Stromal cell of bone marrow (primary cell): ENCODE results near the gene EYA2.
"Not testable (repeated sequence)": the region's sequence is repeated elsewhere in the genome, so short reads cannot be mapped to it uniquely, and the experiment has no call there.

Source experiments
- DNase-seq: peaks from one replicate; pipeline ENCODE4 v3.0.0-alpha.2; 2012; ENCODE audit warnings: low read depth

The EYA2 gene

GRCh38 chr20:47204850-47205122 lies 310.1 kb downstream of the EYA2 start:
- not testable (repeated sequence) for DNase-seq

DNA sequence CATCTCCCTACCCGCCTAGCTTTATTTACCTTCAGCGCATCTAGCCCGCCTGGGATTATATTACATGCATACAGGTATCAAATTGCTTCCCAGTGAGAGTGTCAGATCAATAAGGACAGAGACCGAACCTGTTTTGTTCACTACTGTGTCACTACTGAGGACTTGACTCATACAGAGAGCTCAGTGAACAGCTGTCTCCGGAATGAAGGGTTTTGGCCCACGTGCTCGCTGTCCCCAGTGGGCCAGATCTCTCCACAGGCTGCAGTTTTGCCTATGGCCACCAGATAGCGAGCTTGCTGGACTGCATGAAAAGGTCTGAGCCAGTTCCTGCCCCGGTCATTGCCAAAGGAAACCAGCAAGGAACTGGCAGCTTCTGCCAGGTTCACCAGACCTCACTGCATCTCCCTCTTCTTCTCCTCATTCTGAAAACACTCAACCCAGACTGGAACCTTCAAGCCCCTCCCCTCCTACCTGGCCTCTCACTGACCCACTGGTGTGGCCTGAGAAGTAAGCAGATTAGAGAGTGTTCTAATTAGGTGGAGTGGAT lies 311.0 kb downstream of the EYA2 start:
- DNase-seq, result peak; percentile 76

DNA sequence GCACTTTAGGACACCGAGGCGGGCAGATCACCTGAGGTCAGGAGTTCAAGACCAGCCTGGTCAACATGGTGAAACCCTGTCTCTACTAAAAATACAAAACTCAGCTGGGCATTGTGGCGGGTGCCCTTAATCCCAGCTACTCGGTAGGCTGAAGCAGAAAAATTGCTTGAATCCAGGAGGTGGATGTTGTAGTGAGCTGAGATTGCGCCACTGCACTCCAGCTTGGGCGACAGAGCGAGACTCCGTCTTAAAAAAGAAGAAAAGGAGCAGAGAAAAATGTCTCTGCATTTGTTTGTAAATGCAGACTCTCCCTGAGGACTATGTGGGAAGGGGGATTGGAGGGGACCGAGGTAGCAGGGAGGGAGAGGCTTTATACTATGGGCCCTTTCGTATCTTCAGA lies 311.9 kb downstream of the EYA2 start:
- DNase-seq, result not testable (repeated sequence)

DNA sequence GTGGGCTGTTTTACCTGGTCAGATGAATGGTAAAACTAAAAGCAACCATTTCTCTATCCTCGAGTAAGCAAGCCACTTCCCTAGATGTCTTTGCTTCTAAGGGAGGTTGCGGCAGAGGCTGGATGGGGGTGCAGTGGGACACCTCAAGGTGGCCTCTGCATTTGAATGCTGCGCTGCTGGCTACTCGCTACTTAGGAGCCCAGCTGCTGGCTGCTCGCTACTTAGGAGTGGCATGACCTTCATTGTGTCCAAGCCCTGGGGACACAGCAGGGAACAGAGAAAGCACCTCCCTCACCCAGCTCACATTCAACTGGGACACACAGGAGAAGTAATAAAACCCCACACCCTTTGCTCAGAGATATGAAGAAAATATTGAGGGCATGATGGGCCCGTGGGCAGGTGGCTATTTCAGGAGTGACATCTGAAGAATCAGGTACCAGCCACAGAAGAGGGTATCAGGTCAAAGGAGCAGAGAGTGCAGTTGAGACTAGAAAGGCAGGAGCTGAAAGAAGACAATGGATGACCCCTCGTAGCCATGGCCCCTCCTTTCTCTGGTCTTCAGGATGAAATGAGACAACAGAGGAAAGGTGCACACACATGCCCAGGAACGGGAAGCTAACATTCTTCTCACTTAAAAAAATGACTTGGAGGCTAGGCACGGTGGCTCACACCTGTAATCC lies 312.5 kb downstream of the EYA2 start:
- DNase-seq, result no peak

DNA sequence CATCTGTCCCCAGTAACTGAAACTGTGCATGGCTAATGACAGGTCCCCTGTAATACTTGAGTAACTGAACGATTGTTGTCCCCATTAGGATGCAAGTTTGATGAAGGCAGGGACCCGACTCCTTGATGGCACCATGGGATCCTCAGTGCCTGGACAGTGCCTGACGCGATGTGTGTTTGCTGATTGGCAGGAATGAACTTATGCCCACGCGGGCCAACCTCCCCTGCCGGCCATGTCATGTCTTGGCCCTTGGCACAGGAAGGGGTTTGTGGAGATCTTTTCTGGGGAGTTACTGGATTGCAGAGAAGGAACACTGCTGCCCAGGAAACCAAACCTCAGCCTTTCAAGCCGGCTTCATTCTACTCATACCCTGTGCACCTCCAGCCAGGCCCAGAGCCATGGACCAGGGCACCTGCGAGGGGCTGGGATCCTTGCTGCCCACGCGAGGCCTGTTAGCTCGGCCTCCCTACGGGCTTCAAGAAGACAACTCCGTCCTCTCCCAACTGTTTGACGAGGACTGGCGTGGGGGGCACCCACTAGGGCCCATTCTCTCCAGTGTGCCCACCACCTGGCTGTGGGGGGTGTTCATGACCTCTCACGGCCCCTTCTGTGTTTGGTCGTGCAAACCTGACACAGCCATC lies 314.0 kb downstream of the EYA2 start:
- DNase-seq, result no peak

GRCh38 chr20:47209982-47210381 lies 315.3 kb downstream of the EYA2 start:
- DNase-seq, result no peak

DNA sequence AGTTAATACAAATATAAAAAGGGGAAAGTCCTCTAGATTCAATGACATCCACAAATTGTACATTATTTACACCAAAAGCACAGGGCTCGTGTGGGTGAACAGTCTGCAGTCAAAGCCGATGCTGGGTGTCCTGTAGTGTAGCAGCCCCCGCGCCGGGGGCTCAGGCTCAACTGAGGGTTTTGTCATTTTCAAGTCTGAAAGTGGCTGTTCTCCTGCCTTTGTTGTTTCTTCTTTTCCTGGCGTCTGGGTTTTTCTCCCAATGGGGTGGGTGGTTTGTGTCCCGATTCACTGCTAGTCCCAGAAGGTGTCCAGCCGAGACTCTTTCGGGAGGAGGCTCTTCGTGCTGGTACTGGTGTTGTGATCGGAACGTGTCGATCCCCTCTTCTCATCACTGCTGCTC lies 315.8 kb downstream of the EYA2 start:
- no peak for DNase-seq

- DNase-seq, result no peak
Observed at GRCh38 chr20:47211036-47211435, 316.4 kb downstream of the EYA2 start.

DNA sequence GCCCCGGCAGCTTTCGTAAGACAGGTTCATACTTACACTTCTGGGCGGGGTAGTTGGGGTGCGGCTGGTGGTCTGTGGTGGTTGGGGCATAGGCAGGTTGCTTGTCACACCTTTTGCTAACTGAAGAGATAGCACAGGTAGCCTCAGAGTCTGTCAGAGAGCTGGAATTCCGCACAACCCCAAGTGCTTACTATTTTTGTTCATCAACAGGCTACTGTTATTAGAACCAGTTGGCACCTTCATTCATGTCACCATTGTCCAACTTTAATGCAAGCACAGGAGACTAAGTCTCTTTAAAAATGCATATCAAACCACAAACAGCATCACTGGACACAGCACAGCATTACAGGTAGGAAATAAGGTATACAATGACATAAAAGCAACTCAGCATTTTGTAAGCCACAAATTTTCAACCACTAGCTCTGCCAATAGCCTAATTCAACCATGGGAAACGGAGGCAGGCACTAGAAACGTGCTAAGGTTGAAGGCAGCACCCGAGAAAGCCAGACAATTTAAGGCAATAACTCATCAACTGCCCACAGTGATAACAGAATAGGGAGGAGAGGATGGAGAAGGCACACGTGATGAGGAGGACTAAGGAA lies 318.1 kb downstream of the EYA2 start:
- DNase-seq, result no peak

- DNase-seq, result no peak
Observed at GRCh38 chr20:47213966-47214365, 319.3 kb downstream of the EYA2 start.

- no peak for DNase-seq
Observed at GRCh38 chr20:47215653-47216397, 321.2 kb downstream of the EYA2 start.

DNA sequence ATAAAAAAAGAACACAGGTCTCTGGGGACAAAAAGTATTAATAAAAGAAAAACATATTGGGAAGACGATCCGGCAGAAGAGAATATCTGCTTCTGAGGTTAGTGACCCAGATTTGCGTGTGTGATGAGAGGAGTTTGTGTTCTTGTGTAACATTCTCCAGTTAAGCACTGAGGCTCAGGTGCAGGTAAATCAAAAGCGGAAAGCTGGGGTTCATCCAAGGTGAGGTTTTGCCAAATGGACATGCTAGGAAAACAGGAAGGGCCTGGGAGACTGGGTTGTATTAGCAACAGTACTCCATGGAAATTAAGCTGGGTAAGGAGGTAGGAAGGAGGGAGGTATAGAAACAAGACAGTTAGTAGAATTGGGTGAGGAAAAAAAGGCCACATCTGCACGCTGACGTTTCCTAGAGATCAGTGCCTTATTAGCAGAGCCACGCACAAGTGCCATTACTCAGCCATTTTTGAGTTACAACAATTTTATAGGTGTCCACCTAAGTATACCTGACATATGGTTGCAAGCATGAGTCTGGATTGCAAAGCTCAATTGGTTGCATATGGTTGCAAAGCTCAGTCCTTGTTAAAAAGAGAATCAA lies 322.3 kb downstream of the EYA2 start:
- no peak for DNase-seq

DNA sequence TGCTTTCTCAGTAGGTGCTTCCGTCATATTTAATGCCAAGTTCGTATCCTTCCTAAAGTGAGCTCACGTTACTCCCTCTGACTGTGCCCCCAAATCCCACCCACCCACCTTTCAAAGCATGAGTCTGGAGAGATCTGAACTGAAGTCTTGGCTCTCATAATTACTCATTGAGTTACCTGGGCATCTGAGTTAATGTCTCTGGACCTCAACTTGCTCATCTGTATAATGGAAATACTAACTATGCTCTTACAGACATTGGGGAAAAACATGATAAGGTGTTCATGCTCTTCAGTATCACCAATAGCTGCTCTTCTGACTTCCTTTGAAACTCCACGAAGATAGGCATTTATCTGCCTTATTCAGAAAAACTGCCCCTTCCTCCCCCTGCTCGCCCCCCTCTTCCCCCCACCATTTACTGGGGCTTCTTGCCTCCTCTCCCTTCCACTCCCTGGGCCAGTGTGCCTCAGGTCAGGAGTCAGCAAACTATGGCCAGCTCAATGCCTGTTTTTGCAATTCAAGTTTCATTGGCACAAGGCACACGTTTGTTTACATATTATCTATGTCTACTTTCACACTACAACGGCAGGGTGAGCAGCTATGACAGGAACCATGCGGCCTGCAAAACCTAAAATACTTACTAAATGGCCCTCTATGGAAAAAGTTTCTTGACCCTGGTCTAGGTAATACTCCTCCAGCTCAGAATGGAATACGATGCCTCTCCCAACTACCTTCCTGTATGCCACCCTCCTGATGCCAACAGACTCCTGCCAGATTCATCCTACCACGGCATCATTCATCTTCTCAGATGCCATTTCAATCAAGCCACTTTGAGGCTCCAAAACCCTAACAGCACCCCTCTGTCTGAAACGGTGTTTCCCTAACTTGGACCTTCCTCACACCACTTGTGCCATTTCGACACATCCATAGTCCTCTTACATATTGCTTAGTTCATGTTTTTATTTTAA lies 323.1 kb downstream of the EYA2 start:
- no peak for DNase-seq

DNA sequence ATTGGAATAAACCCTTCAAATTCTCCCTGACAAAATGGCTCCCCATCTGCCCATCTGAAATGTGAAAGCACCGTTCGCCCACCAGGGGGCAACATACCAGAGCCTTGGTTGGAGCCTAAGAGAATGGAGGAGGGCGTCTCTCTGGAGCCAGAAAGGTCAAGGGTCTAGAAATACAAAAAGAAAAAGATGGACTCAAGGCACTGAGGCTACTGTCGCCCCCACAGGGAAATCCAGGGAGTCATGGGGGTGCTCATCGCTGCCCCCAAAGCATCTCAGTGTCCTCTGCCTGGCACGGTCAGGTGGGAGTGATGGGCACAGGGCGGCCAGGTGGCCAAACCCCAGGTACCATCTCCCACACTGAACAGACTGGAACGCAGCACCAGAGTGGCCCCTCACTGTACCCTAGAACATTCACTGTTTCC lies 325.5 kb downstream of the EYA2 start:
- DNase-seq, result peak; percentile 7

- DNase-seq, result no peak
Observed at GRCh38 chr20:47221036-47221625, 326.5 kb downstream of the EYA2 start.

DNA sequence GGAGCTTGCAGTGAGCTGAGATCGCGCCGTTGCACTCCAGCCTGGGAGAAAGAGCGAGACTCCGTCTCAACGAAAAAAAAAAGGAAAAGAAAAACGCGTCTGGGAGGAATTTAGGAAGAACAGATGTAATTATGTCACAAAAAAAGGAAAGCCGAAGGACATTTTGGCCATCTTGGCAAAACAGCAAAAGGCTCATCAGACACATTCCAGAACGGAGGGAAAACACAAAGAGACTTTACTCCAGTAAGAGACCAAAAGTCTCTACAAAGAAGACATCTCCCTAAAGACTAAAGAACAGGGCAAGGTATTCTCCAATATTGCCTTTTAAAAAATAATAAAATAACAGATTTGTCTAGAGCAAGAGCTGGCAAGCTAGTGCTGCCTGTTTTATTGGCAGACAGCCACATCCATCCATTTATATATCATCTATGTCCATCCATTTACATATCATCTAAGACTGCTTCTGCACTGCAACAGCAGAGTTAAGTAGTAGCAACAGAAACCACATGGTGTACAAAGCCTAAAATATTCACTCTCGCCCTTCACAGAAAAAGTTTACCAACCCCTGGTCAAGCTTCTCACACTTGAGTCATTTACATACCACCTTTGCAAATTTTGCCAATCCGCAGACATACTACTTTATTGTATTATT lies 328.0 kb downstream of the EYA2 start:
- DNase-seq, result no peak

DNA sequence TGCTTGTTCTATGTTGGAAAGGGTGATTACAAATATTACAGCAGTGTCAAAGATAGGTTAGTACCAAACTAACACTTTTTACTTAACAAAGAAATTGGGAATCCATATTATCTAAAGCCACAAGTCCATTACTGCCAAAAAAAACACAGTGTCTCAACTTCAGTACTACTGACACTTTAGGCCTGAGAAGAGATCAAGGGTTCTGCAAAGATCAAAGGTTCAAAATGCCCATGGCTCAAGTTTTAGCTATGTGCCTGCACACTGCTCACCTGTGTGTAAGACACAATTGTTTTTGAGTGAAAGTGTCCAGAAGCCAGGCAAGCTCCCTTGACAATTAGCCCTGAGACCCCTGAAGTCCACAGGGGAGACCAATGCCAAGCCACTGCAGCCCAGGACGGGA lies 329.3 kb downstream of the EYA2 start:
- no peak for DNase-seq

DNA sequence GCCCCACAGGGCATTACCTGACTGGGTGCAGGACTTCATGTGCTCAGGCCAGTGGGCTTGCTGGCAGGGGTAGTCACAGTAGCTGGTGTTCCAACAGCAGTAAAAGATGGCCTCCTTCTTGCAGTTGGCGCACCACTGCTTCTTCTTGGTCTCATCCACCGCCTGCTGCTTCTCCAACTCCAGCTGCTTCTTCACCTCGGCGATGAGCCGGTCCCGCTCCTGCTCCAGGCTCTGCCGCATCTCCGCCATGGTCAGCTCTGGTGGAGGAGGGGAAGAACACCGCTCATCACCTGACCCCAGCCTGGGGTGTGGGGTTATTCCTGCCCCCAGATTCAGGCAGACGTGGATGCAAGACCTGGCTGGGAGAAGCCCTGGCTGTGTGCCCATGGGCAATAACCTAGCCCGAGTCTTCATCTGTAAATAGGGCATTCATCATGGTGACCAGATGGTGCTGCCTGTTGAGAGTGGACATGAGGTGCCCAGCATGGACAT lies 329.7 kb downstream of the EYA2 start:
- DNase-seq, result no peak

DNA sequence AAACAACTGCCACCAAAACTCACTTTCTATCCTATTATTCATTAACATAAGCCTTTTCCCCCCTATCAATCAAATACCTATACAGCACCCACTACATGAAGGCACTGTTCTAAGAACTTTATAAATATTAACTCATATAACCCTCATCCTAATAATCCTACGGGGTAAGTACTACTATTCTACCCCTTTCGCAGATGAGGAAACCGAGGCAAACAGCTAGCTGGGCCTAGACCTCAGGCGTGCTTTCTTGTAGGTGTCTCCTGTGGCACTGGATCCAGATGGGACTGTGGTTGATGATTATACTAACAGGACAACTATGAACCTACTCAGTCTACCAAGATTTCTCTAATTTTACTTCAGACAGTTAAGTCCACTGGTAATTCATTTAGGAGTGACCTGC lies 330.2 kb downstream of the EYA2 start:
- no peak for DNase-seq

- DNase-seq, result no peak
Observed at GRCh38 chr20:47225458-47225857, 330.8 kb downstream of the EYA2 start.
